Vagina (tissue), 2 donors: ENCODE measurements around the gene C15orf40. TPM values are rescaled to one million over a fixed set of nuclear protein-coding genes. Genes with fewer than 3 reads are reported as not detected.
A peak's percentile ranks its signal among the peaks of the same experiment; 100 is the strongest.

ENCODE experiments used
- DNase-seq, 2 donors: peaks; one replicate each; pipeline ENCODE4 v3.0.0-alpha.2; 2017; ENCODE audit errors: extremely low spot score in 2 of 2
- H3K27ac ChIP-seq: fragments of 200-600 bp; sonication (generic); one replicate; pipeline ENCODE4 v1.5.1; 2019
- H3K27me3 ChIP-seq: fragments of 200-600 bp; sonication (generic); one replicate; pipeline ENCODE4 v1.5.1; 2019
- H3K36me3 ChIP-seq, 2 donors: fragments of 200-600 bp; sonication (generic); one replicate each; pipeline ENCODE4 v1.5.1; 2017 to 2019
- H3K4me1 ChIP-seq: fragments of 200-600 bp; sonication (generic); one replicate; pipeline ENCODE4 v1.5.1; 2019
- H3K4me3 ChIP-seq, 2 donors: fragments of 200-600 bp; sonication (generic); 1 replicate in 1 of 2; 2 replicates in 1 of 2; pipeline ENCODE4 v1.5.1; 2016 to 2019
- H3K9me3 ChIP-seq: fragments of 200-600 bp; sonication (generic); one replicate; pipeline ENCODE4 v1.5.1; 2019
- CTCF ChIP-seq, 3 experiments: fragments of 450-650 bp in 2 of 3; fragments of 200-600 bp in 1 of 3; sonication (generic) in 1 of 3; IDR thresholded peaks; one replicate each; pipeline ENCODE4 v1.5.1; 2017 to 2019; ENCODE audit warnings: antibody characterized with exemption in 3 of 3, mild to moderate bottlenecking in 2 of 3, moderate library complexity in 2 of 3
- POLR2A ChIP-seq, 2 donors: fragments of 450-650 bp; IDR thresholded peaks; one replicate each; pipeline ENCODE4 v1.6.1; 2017; ENCODE audit warnings: antibody characterized with exemption in 2 of 2, mild to moderate bottlenecking in 2 of 2, moderate library complexity in 2 of 2
- POLR2AphosphoS5 ChIP-seq, 2 donors: sonication (generic); formaldehyde crosslinking; IDR thresholded peaks; one replicate each; pipeline ENCODE4 v1.9.0; 2017; ENCODE audit warnings: antibody characterized with exemption in 2 of 2, mild to moderate bottlenecking in 2 of 2, low read depth in 1 of 2; ENCODE audit not compliant: insufficient read depth in 1 of 2
- intact Hi-C: fragments of 100-400 bp; cut with DNase I; formaldehyde crosslinking; loops from one replicate; pipeline ENCODE4 v1.15.1; 2023
- total RNA-seq: library from RNA; depleted of rRNA; stranded (reverse); fragments of >200 nt; gene quantifications from one replicate; pipeline ENCODE4 v1.2.3, GENCODE V29; 2016

The C15orf40 gene
- total RNA-seq, 1 donor from 2014 or later = 6.9 TPM

GRCh38 chr15:82986442-82986780, 25.0 kb downstream of the C15orf40 start:
- Histone ChIP-seq H3K27me3 (no peaks in the 10 kb centered on the region), H3K4me1 (peaks cover 19% of the 10 kb centered on the region), H3K36me3 (peaks cover 0 to 12% of the 10 kb centered on the region in 2 donors), H3K4me3 (peak overlapping the region; percentile 60 to 96), H3K9me3 (no peaks in the 10 kb centered on the region), H3K27ac (peak overlapping the region; percentile 76)
- intact Hi-C loops = no loop called here
- no peak for DNase-seq
- TF ChIP-seq POLR2AphosphoS5 (IDR thresholded peaks at IDR 0.05; ENCODE audit: insufficient read depth in 1 of 2, low read depth in 1 of 2) = no peak
- TF ChIP-seq CTCF (IDR thresholded peaks at IDR 0.05) = no peak
- TF ChIP-seq POLR2A (IDR thresholded peaks at IDR 0.05) = no peak

- DNase-seq = peak in 1 of 2 donors; percentile 95
- intact Hi-C loops = no loop called here
Observed at GRCh38 chr15:82985688-82986441, 25.6 kb downstream of the C15orf40 start, which contains the start of gene RAMAC. Gene RAMAC (plus strand): TSS chr15:82986210. CDS start chr15:82989019, 2,809 bp downstream.

GRCh38 chr15:82980981-82981380, 30.5 kb downstream of the C15orf40 start:
- Histone ChIP-seq H3K4me1 (peaks cover 6% of the 10 kb centered on the region), H3K36me3 (no peaks in the 10 kb centered on the region), H3K27ac (no peak overlapping the region), H3K27me3 (no peaks in the 10 kb centered on the region), H3K9me3 (no peaks in the 10 kb centered on the region), H3K4me3 (no peak overlapping the region)
- TF ChIP-seq CTCF (IDR thresholded peaks at IDR 0.05) (no peak), POLR2AphosphoS5 (IDR thresholded peaks at IDR 0.05; ENCODE audit: insufficient read depth in 1 of 2, low read depth in 1 of 2) (no peak), POLR2A (IDR thresholded peaks at IDR 0.05) (no peak)
- intact Hi-C loops = no loop called here
- DNase-seq = no peak

More at GRCh38 chr15:82985688-82986441, 25.6 kb downstream of the C15orf40 start, which contains the start of gene RAMAC:
- H3K27me3 ChIP-seq = no peaks in the 10 kb centered on the region
- no peaks in the 10 kb centered on the region for H3K9me3 ChIP-seq
- TF ChIP-seq POLR2AphosphoS5 (IDR thresholded peaks at IDR 0.05; ENCODE audit: insufficient read depth in 1 of 2, low read depth in 1 of 2) = peak; percentile 80 to 91
- no peak for TF ChIP-seq POLR2A (IDR thresholded peaks at IDR 0.05)
- TF ChIP-seq CTCF (IDR thresholded peaks at IDR 0.05) = peak in 1 of 3 experiments; percentile 24
- H3K36me3 ChIP-seq = peaks cover 0 to 12% of the 10 kb centered on the region in 2 donors
- H3K4me1 ChIP-seq = peaks cover 19% of the 10 kb centered on the region
- peak within 1 kb of the TSS; percentile 60 to 96 for H3K4me3 ChIP-seq
- H3K27ac ChIP-seq = peak within 1 kb of the TSS; percentile 76

GRCh38 chr15:82979726-82980125, 31.7 kb downstream of the C15orf40 start:
- Histone ChIP-seq H3K27ac (no peak overlapping the region), H3K4me3 (no peak overlapping the region), H3K27me3 (no peaks in the 10 kb centered on the region), H3K36me3 (no peaks in the 10 kb centered on the region), H3K4me1 (no peaks in the 10 kb centered on the region), H3K9me3 (no peaks in the 10 kb centered on the region)
- DNase-seq = no peak
- intact Hi-C loops = no loop called here
- TF ChIP-seq CTCF (IDR thresholded peaks at IDR 0.05) (no peak), POLR2A (IDR thresholded peaks at IDR 0.05) (no peak), POLR2AphosphoS5 (IDR thresholded peaks at IDR 0.05; ENCODE audit: insufficient read depth in 1 of 2, low read depth in 1 of 2) (no peak)

GRCh38 chr15:82978438-82978837, 33.0 kb downstream of the C15orf40 start:
- TF ChIP-seq CTCF (IDR thresholded peaks at IDR 0.05) = no peak
- TF ChIP-seq POLR2AphosphoS5 (IDR thresholded peaks at IDR 0.05; ENCODE audit: insufficient read depth in 1 of 2, low read depth in 1 of 2) = no peak
- no peak for TF ChIP-seq POLR2A (IDR thresholded peaks at IDR 0.05)
- Histone ChIP-seq H3K9me3 (no peaks in the 10 kb centered on the region), H3K4me3 (no peak overlapping the region), H3K4me1 (no peaks in the 10 kb centered on the region), H3K27ac (no peak overlapping the region), H3K27me3 (no peaks in the 10 kb centered on the region), H3K36me3 (no peaks in the 10 kb centered on the region)
- intact Hi-C loops = no loop called here
- no peak for DNase-seq
